HEK293 (cell line): ENCODE data around the gene GATA2.
A peak's percentile ranks its signal among the peaks of the same experiment; 100 is the strongest.

ENCODE experiments used
- CTCF ChIA-PET: fragments of 350-600 bp; formaldehyde crosslinking; extraction: SDS; loops from one replicate; lab custom pipeline; 2021; ENCODE audit warnings: antibody characterized with exemption; lab: Yijun Ruan, JAX
- POLR2A ChIA-PET: fragments of 300-600 bp; formaldehyde crosslinking; extraction: SDS; loops from one replicate; lab custom pipeline; 2020; ENCODE audit warnings: antibody characterized with exemption, inconsistent platforms; lab: Yijun Ruan, JAX
- H3K27ac ChIP-seq: fragments of 200-500 bp; sonication (Bioruptor generic); 2 replicates; pipeline ENCODE4 v1.5.1; 2014; ENCODE audit warnings: low read depth, low read length, control low read depth, inconsistent platforms; ENCODE audit errors: extremely low read depth
- H3K36me3 ChIP-seq, 2 experiments: fragments of 200-500 bp in 1 of 2; sonication (Bioruptor generic) in 1 of 2; 1 replicate in 1 of 2; 2 replicates in 1 of 2; pipeline ENCODE4 v1.5.1; 2014 to 2017; ENCODE audit warnings: inconsistent platforms in 2 of 2, low read length in 2 of 2; ENCODE audit not compliant: control insufficient read depth in 2 of 2, insufficient read depth in 1 of 2
- H3K4me1 ChIP-seq: fragments of 200-500 bp; sonication (Bioruptor generic); 2 replicates; pipeline ENCODE4 v1.5.1; 2014; ENCODE audit warnings: mild to moderate bottlenecking, low read length, inconsistent platforms; ENCODE audit not compliant: control insufficient read depth, insufficient read depth
- H3K4me3 ChIP-seq: 2 replicates; pipeline ENCODE4 v1.5.1; 2011; ENCODE audit warnings: low read depth, mild to moderate bottlenecking, control low read depth, low read length, moderate library complexity
- H3K9me3 ChIP-seq: fragments of 200-500 bp; sonication (Bioruptor generic); 2 replicates; pipeline ENCODE4 v1.5.1; 2014; ENCODE audit warnings: low read depth, low read length, inconsistent platforms; ENCODE audit not compliant: control insufficient read depth, insufficient read depth
- ATF2 ChIP-seq: fragments of 450-650 bp; formaldehyde crosslinking; IDR thresholded peaks from 2 replicates; pipeline ENCODE4 v1.5.1; 2016; ENCODE audit warnings: missing biosample characterization, missing genetic modification characterization, low read depth
- PATZ1 ChIP-seq: fragments of 450-650 bp; formaldehyde crosslinking; IDR thresholded peaks from 2 replicates; pipeline ENCODE4 v1.5.1; 2016; ENCODE audit warnings: missing biosample characterization, missing genetic modification characterization
- SP7 ChIP-seq: fragments of 450-650 bp; formaldehyde crosslinking; IDR thresholded peaks from 2 replicates; pipeline ENCODE4 v1.5.1; 2016; ENCODE audit warnings: missing biosample characterization, missing genetic modification characterization
- ZBTB17 ChIP-seq: fragments of 450-650 bp; formaldehyde crosslinking; IDR thresholded peaks from 2 replicates; pipeline ENCODE4 v1.5.1; 2016; ENCODE audit warnings: missing biosample characterization, missing genetic modification characterization
- ZBTB26 ChIP-seq: fragments of 450-650 bp; formaldehyde crosslinking; optimal IDR thresholded peaks from 2 replicates; pipeline ENCODE3; 2016; ENCODE audit warnings: missing biosample characterization, mild to moderate bottlenecking, missing genetic modification characterization
- ZFP37 ChIP-seq: fragments of 450-650 bp; formaldehyde crosslinking; IDR thresholded peaks from 2 replicates; pipeline ENCODE4 v1.5.1; 2016; ENCODE audit warnings: missing biosample characterization, missing genetic modification characterization
- ZNF112 ChIP-seq: fragments of 450-650 bp; formaldehyde crosslinking; IDR thresholded peaks from 2 replicates; pipeline ENCODE4 v1.5.0; 2017; ENCODE audit warnings: missing biosample characterization, missing genetic modification characterization
- ZNF155 ChIP-seq: fragments of 450-650 bp; formaldehyde crosslinking; IDR thresholded peaks from 2 replicates; pipeline ENCODE4 v1.5.1; 2016; ENCODE audit warnings: missing biosample characterization, missing genetic modification characterization
- ZNF23 ChIP-seq: fragments of 450-650 bp; formaldehyde crosslinking; IDR thresholded peaks from 2 replicates; pipeline ENCODE4 v1.5.1; 2016; ENCODE audit warnings: missing biosample characterization, missing genetic modification characterization, borderline replicate concordance
- ZNF302 ChIP-seq: fragments of 450-650 bp; formaldehyde crosslinking; IDR thresholded peaks from 2 replicates; pipeline ENCODE4 v1.5.1; 2016; ENCODE audit warnings: missing biosample characterization, missing genetic modification characterization, low read depth
- ZNF366 ChIP-seq: fragments of 450-650 bp; formaldehyde crosslinking; conservative IDR thresholded peaks from 2 replicates; pipeline ENCODE4 v1.5.1; 2016; ENCODE audit warnings: missing biosample characterization, missing genetic modification characterization
- ZNF37A ChIP-seq: fragments of 450-650 bp; IDR thresholded peaks from 2 replicates; pipeline ENCODE4 v1.5.1; 2018; ENCODE audit warnings: missing biosample characterization, missing genetic modification characterization
- ZNF488 ChIP-seq: fragments of 450-650 bp; formaldehyde crosslinking; IDR thresholded peaks from 2 replicates; pipeline ENCODE4 v1.5.1; 2016; ENCODE audit warnings: missing biosample characterization, missing genetic modification characterization
- ZNF510 ChIP-seq: fragments of 450-650 bp; formaldehyde crosslinking; IDR thresholded peaks from 2 replicates; pipeline ENCODE4 v1.5.1; 2018; ENCODE audit warnings: mild to moderate bottlenecking, missing genetic modification characterization, missing biosample characterization; ENCODE audit not compliant: insufficient replicate concordance
- ZNF558 ChIP-seq: fragments of 450-650 bp; formaldehyde crosslinking; IDR thresholded peaks from 2 replicates; pipeline ENCODE4 v1.5.1; 2016; ENCODE audit warnings: missing biosample characterization, missing genetic modification characterization
- ZNF560 ChIP-seq: fragments of 450-650 bp; formaldehyde crosslinking; IDR thresholded peaks from 2 replicates; pipeline ENCODE4 v1.5.1; 2017; ENCODE audit warnings: missing biosample characterization, missing genetic modification characterization, borderline replicate concordance
- ZNF623 ChIP-seq: fragments of 450-650 bp; formaldehyde crosslinking; IDR thresholded peaks from 2 replicates; pipeline ENCODE4 v1.5.1; 2016; ENCODE audit warnings: missing biosample characterization, missing genetic modification characterization
- ZNF626 ChIP-seq: fragments of 450-650 bp; sonication (Bioruptor Pico); formaldehyde crosslinking; IDR thresholded peaks from 2 replicates; pipeline ENCODE4 v1.5.1; 2018; ENCODE audit warnings: missing biosample characterization, missing genetic modification characterization, inconsistent platforms
- ZNF654 ChIP-seq: fragments of 450-650 bp; formaldehyde crosslinking; IDR thresholded peaks from 2 replicates; pipeline ENCODE4 v1.5.1; 2016; ENCODE audit warnings: low read depth, missing biosample characterization, missing genetic modification characterization
- ZNF670 ChIP-seq: fragments of 450-650 bp; formaldehyde crosslinking; IDR thresholded peaks from 2 replicates; pipeline ENCODE4 v1.5.1; 2016; ENCODE audit warnings: missing biosample characterization, missing genetic modification characterization, low read depth
- ZNF707 ChIP-seq: fragments of 450-650 bp; formaldehyde crosslinking; IDR thresholded peaks from 2 replicates; pipeline ENCODE4 v1.5.1; 2016; ENCODE audit warnings: missing biosample characterization, missing genetic modification characterization
- ZNF777 ChIP-seq: fragments of 450-650 bp; formaldehyde crosslinking; IDR thresholded peaks from 2 replicates; pipeline ENCODE4 v1.5.1; 2017; ENCODE audit warnings: missing biosample characterization, missing genetic modification characterization, borderline replicate concordance
- ZNF792 ChIP-seq: fragments of 450-650 bp; formaldehyde crosslinking; IDR thresholded peaks from 2 replicates; pipeline ENCODE4 v1.5.1; 2016; ENCODE audit warnings: missing biosample characterization, missing genetic modification characterization
- ZSCAN4 ChIP-seq: fragments of 450-650 bp; formaldehyde crosslinking; IDR thresholded peaks from 2 replicates; pipeline ENCODE4 v1.5.1; 2017; ENCODE audit warnings: missing biosample characterization, missing genetic modification characterization

GATA2 gene

GRCh38 chr3:128452120-128452519 lies 40.9 kb downstream of the GATA2 start:
- H3K4me3 ChIP-seq = no peak overlapping the region
- POLR2A ChIA-PET = no interaction called here
- TF ChIP-seq ZNF558 (tag by site-specific recombination) (no peak), ZNF155 (tag by site-specific recombination) (no peak), ZFP37 (tag by site-specific recombination) (no peak), ZNF777 (tag by site-specific recombination) (no peak), ZNF37A (no peak), SP7 (tag by site-specific recombination) (no peak), ZNF366 (no peak), ZNF488 (no peak), ZNF623 (tag by site-specific recombination) (peak; percentile 58)

GRCh38 chr3:128449111-128449638 lies 43.8 kb downstream of the GATA2 start:
- Histone ChIP-seq H3K36me3 (no peaks in the 10 kb centered on the region), H3K9me3 (no peaks in the 10 kb centered on the region), H3K4me3 (no peak overlapping the region), H3K27ac (no peak overlapping the region), H3K4me1 (no peaks in the 10 kb centered on the region)
- CTCF ChIA-PET = interaction anchor here (0.9 kb wide), 1 partner anchor 23 kb away, joined by 4 read pairs; no protein-coding TSS in a partner anchor
- POLR2A ChIA-PET = no interaction called here
- no peak for TF ChIP-seq ZNF302 (tag by site-specific recombination)
- peak; percentile 70 for TF ChIP-seq ATF2 (tag by site-specific recombination)
- TF ChIP-seq, all 188 proteins: peak for 1

More at GRCh38 chr3:128452120-128452519, 40.9 kb downstream of the GATA2 start:
- H3K27ac ChIP-seq = no peak overlapping the region
- no peaks in the 10 kb centered on the region for H3K9me3 ChIP-seq
- no peaks in the 10 kb centered on the region for H3K4me1 ChIP-seq
- H3K36me3 ChIP-seq = no peaks in the 10 kb centered on the region
- CTCF ChIA-PET = interaction anchor here (0.6 kb wide), 1 partner anchor 11 kb away, joined by 3 read pairs; no protein-coding TSS in a partner anchor

- ChIA-PET CTCF (no interaction called here), POLR2A (no interaction called here)
- TF ChIP-seq ZNF23 (tag by site-specific recombination) = no peak
- TF ChIP-seq ZNF510 (tag by site-specific recombination) = no peak
- TF ChIP-seq ZNF707 = no peak
- TF ChIP-seq ZBTB26 (tag by site-specific recombination) = no peak
- TF ChIP-seq ZNF792 (tag by site-specific recombination) = no peak
- no peak for TF ChIP-seq ZBTB17 (tag by site-specific recombination)
- no peak for TF ChIP-seq ZSCAN4 (tag by site-specific recombination)
- TF ChIP-seq ZNF626 (tag by site-specific recombination) = no peak
- no peak for TF ChIP-seq ZNF654 (tag by site-specific recombination)
- no peak for TF ChIP-seq ZNF560 (tag by site-specific recombination)
- no peak for TF ChIP-seq ZNF112
- no peak for TF ChIP-seq ZNF670 (tag by site-specific recombination)
- TF ChIP-seq PATZ1 = no peak
- Histone ChIP-seq H3K4me3 (no peak overlapping the region), H3K4me1 (no peaks in the 10 kb centered on the region), H3K27ac (no peak overlapping the region), H3K9me3 (no peaks in the 10 kb centered on the region), H3K36me3 (no peaks in the 10 kb centered on the region)
These were observed 44.5 kb downstream of the GATA2 start for GRCh38 chr3:128448491-128448890.
